WERI-Rb-1 (cell line): ENCODE results near the gene NR4A1.
"Not testable (repeated sequence)": the region's sequence is repeated elsewhere in the genome, so short reads cannot be mapped to it uniquely, and the experiment has no call there.

Experiments used
- DNase-seq: peaks from one replicate; pipeline ENCODE4 v3.0.0-alpha.2; 2020
- H3K27ac ChIP-seq: fragments of 250-450 bp; sonication (Bioruptor Pico); 2 replicates; pipeline ENCODE4 v1.5.1; 2020; ENCODE audit warnings: mild to moderate bottlenecking, moderate library complexity
- H3K27me3 ChIP-seq: fragments of 250-450 bp; sonication (Bioruptor Pico); 2 replicates; pipeline ENCODE4 v1.5.1; 2021; ENCODE audit warnings: mild to moderate bottlenecking, low read depth, moderate library complexity; ENCODE audit not compliant: insufficient read depth, severe bottlenecking
- H3K36me3 ChIP-seq: fragments of 250-450 bp; sonication (Bioruptor Pico); 2 replicates; pipeline ENCODE4 v1.5.1; 2020; ENCODE audit warnings: mild to moderate bottlenecking, moderate library complexity
- H3K4me3 ChIP-seq: 2 replicates; pipeline ENCODE4 v1.5.1; 2011; ENCODE audit warnings: low read depth, mild to moderate bottlenecking, control low read depth, low read length
- H3K9me3 ChIP-seq: fragments of 250-450 bp; sonication (Bioruptor Pico); 2 replicates; pipeline ENCODE4 v1.5.1; 2021; ENCODE audit warnings: mild to moderate bottlenecking, moderate library complexity; ENCODE audit not compliant: severe bottlenecking
- CTCF ChIP-seq: IDR thresholded peaks from 2 replicates; pipeline ENCODE4 v1.5.1; 2011; ENCODE audit warnings: low read depth, mild to moderate bottlenecking, control low read depth, inconsistent platforms, low read length

Gene NR4A1

GRCh38 chr12:52097045-52097666 lies 45.9 kb downstream of the NR4A1 start:
- TF ChIP-seq CTCF: no peak
- no peaks in the 10 kb centered on the region for H3K9me3 ChIP-seq
- H3K27me3 ChIP-seq: peaks cover 38% of the 10 kb centered on the region
- DNase-seq: no peak
- no peak overlapping the region for H3K4me3 ChIP-seq
- H3K36me3 ChIP-seq: no peaks in the 10 kb centered on the region
- no peak overlapping the region for H3K27ac ChIP-seq

GRCh38 chr12:52104431-52105089 lies 53.3 kb downstream of the NR4A1 start:
- not testable (repeated sequence) for H3K27ac ChIP-seq, DNase-seq, H3K36me3 ChIP-seq, H3K4me3 ChIP-seq, H3K9me3 ChIP-seq
- H3K27me3 ChIP-seq: peaks cover 30% of the 10 kb centered on the region
